Mesothelial cell of epicardium (in vitro differentiated cells): ENCODE measurements around the gene YWHAB. TPM values are rescaled to one million over a fixed set of nuclear protein-coding genes. Genes with fewer than 3 reads are reported as not detected.
A peak's percentile ranks its signal among the peaks of the same experiment; 100 is the strongest.

Source experiments
- DNase-seq, 2 experiments: peaks; one replicate each; pipeline ENCODE4 v3.0.0; 2021; ENCODE audit warnings: low spot score in 2 of 2; ENCODE audit not compliant: unreplicated experiment in 2 of 2
- H3K27ac Mint-ChIP-seq: 2 replicates; pipeline ENCODE4 v1.8.0; 2021; ENCODE audit warnings: mixed read lengths
- H3K27me3 Mint-ChIP-seq: 2 replicates; pipeline ENCODE4 v1.8.0; 2021; ENCODE audit warnings: low read depth, mixed read lengths
- H3K36me3 Mint-ChIP-seq: 2 replicates; pipeline ENCODE4 v1.8.0; 2021; ENCODE audit warnings: mixed read lengths
- H3K4me1 Mint-ChIP-seq: 2 replicates; pipeline ENCODE4 v1.8.0; 2021; ENCODE audit warnings: mixed read lengths
- H3K4me3 Mint-ChIP-seq: 2 replicates; pipeline ENCODE4 v1.8.0; 2021; ENCODE audit warnings: mild to moderate bottlenecking, moderate library complexity, mixed read lengths
- H3K9me3 Mint-ChIP-seq: 2 replicates; pipeline ENCODE4 v1.8.0; 2021; ENCODE audit warnings: mixed read lengths
- total RNA-seq: library from RNA; stranded (reverse); gene quantifications from 3 replicates; pipeline ENCODE4 v1.2.1, GENCODE V29; 2021
- TF ChIP-seq, protein P1 (sequence below): fragments of 200-600 bp; sonication (generic); IDR thresholded peaks from one replicate; pipeline ENCODE4 v1.5.0; 2021; ENCODE audit warnings: antibody characterized with exemption; ENCODE audit not compliant: unreplicated experiment

Gene YWHAB
- total RNA-seq, 1 donor from 2014 or later, result 113 TPM

- H3K36me3 Mint-ChIP-seq, result peaks cover 3% of the 10 kb centered on the region
- no peak overlapping the region for H3K27ac Mint-ChIP-seq
- no peak for DNase-seq
- TF ChIP-seq, protein P1, sequence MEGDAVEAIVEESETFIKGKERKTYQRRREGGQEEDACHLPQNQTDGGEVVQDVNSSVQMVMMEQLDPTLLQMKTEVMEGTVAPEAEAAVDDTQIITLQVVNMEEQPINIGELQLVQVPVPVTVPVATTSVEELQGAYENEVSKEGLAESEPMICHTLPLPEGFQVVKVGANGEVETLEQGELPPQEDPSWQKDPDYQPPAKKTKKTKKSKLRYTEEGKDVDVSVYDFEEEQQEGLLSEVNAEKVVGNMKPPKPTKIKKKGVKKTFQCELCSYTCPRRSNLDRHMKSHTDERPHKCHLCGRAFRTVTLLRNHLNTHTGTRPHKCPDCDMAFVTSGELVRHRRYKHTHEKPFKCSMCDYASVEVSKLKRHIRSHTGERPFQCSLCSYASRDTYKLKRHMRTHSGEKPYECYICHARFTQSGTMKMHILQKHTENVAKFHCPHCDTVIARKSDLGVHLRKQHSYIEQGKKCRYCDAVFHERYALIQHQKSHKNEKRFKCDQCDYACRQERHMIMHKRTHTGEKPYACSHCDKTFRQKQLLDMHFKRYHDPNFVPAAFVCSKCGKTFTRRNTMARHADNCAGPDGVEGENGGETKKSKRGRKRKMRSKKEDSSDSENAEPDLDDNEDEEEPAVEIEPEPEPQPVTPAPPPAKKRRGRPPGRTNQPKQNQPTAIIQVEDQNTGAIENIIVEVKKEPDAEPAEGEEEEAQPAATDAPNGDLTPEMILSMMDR, result no peak
- H3K4me3 Mint-ChIP-seq, result no peak overlapping the region
- no peaks in the 10 kb centered on the region for H3K9me3 Mint-ChIP-seq
- no peaks in the 10 kb centered on the region for H3K27me3 Mint-ChIP-seq
- H3K4me1 Mint-ChIP-seq, result peaks cover 15% of the 10 kb centered on the region
Measured at GRCh38 chr20:44897133-44897532, 11.6 kb downstream of the YWHAB start.

DNA sequence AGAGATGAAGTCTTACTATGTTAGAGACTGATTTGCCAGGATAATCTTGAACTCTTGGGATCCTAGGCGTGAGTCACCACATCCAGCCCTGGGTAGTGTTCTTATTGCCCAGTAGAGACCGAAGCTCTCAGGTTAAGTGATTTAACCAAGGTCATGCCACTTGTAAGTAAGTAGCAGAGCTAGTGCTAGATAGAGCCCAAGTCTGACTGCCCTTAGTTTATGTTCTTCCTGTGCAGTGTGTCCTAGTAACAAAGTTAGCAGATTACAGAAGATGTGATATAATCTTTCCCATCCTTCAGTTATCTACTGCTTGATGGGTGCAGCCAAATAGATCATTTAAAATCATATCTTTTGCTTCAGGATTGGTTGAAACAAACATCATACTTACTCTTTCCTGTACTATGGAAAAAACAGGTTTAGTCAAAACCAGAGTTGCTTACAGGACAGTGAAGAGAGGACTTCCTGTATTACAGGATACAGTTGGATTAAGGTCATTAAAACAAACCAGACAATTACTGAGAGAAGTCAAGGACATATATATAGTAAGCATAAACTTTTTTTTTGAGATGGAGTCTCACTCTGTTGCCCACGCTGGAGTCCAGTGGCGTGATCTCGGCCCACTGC is 14.8 kb downstream of the YWHAB start:
- peaks cover 23% of the 10 kb centered on the region for H3K4me1 Mint-ChIP-seq
- H3K27me3 Mint-ChIP-seq, result no peaks in the 10 kb centered on the region
- TF ChIP-seq, protein P1, result no peak
- no peak overlapping the region for H3K4me3 Mint-ChIP-seq
- no peaks in the 10 kb centered on the region for H3K9me3 Mint-ChIP-seq
- peaks cover 11% of the 10 kb centered on the region for H3K36me3 Mint-ChIP-seq
- DNase-seq, result no peak
- H3K27ac Mint-ChIP-seq, result peak overlapping the region; percentile 69

DNA sequence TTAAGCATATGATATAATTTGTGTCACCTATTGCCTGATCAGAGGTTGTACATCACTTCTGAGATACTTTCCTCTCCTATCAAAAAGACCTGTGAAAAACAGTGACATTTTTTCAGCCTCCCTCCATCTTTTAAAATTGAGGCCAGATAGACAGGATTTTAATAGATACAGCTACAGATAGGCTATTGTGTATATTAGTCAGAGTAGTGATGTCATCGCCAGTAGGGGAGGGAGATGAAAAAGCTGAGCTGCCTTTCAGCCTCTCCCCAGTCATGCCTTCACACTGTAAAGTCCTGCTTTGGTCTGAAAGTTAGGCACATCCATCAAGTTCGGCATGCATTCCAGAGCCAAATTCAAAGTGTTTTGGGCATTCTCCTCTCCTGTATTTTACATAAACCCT is 16.5 kb downstream of the YWHAB start:
- DNase-seq, result no peak
- Mint-ChIP-seq H3K27me3 (no peaks in the 10 kb centered on the region), H3K27ac (peak overlapping the region; percentile 81), H3K4me1 (peaks cover 23% of the 10 kb centered on the region), H3K4me3 (no peak overlapping the region), H3K9me3 (no peaks in the 10 kb centered on the region), H3K36me3 (peaks cover 16% of the 10 kb centered on the region)
- TF ChIP-seq, protein P1, result no peak

- DNase-seq, result no peak
- Mint-ChIP-seq H3K9me3 (no peaks in the 10 kb centered on the region), H3K4me3 (no peak overlapping the region), H3K27me3 (no peaks in the 10 kb centered on the region), H3K27ac (peak overlapping the region; percentile 79), H3K4me1 (peaks cover 23% of the 10 kb centered on the region), H3K36me3 (peaks cover 13% of the 10 kb centered on the region)
- TF ChIP-seq, protein P1, result no peak
Measured at GRCh38 chr20:44904377-44904776, 18.9 kb downstream of the YWHAB start.

GRCh38 chr20:44908987-44909871 is 23.7 kb downstream of the YWHAB start:
- TF ChIP-seq, protein P1, result no peak
- peaks cover 26% of the 10 kb centered on the region for H3K36me3 Mint-ChIP-seq
- peaks cover 11% of the 10 kb centered on the region for H3K4me1 Mint-ChIP-seq
- H3K4me3 Mint-ChIP-seq, result peak overlapping the region; percentile 80
- H3K9me3 Mint-ChIP-seq, result no peaks in the 10 kb centered on the region
- no peaks in the 10 kb centered on the region for H3K27me3 Mint-ChIP-seq
- DNase-seq, result no peak
- peak overlapping the region; percentile 40 for H3K27ac Mint-ChIP-seq
